Ovary (tissue), 9 donors: ENCODE results near the gene OSBPL3. TPM values are rescaled to one million over a fixed set of nuclear protein-coding genes. Genes with fewer than 3 reads are reported as not detected.

Experiments
- DNase-seq, 5 donors: peaks; one replicate each; pipeline ENCODE4 v3.0.0-alpha.2; 2019 to 2020
- H3K27ac ChIP-seq, 2 donors: fragments of 200-600 bp; one replicate each; pipeline versions ENCODE4 v1.5.1 to v1.8.0; 2019 to 2022
- H3K27me3 ChIP-seq: fragments of 200-600 bp; one replicate; pipeline ENCODE4 v1.8.0; 2022
- H3K36me3 ChIP-seq: fragments of 200-600 bp; sonication (generic); one replicate; pipeline ENCODE4 v1.5.1; 2019
- H3K4me1 ChIP-seq: one replicate; pipeline ENCODE4 v1.8.1; 2013; ENCODE audit warnings: mild to moderate bottlenecking, moderate library complexity; ENCODE audit not compliant: insufficient read depth
- H3K4me3 ChIP-seq: fragments of 200-600 bp; sonication (generic); one replicate; pipeline ENCODE4 v1.5.1; 2017
- H3K9me3 ChIP-seq, 2 donors: fragments of 200-600 bp in 1 of 2; sonication (generic) in 1 of 2; one replicate each; pipeline versions ENCODE4 v1.5.1 to v1.8.1; 2013 to 2019; ENCODE audit warnings: mild to moderate bottlenecking in 1 of 2, moderate library complexity in 1 of 2
- CTCF ChIP-seq, 3 donors: fragments of 450-650 bp in 2 of 3; fragments of 200-600 bp in 1 of 3; IDR thresholded peaks; one replicate each; pipeline versions ENCODE4 v1.5.1 to v1.8.0; 2016 to 2022; ENCODE audit warnings: antibody characterized with exemption in 3 of 3, mild to moderate bottlenecking in 1 of 3
- EP300 ChIP-seq: sonication (generic); formaldehyde crosslinking; IDR thresholded peaks from one replicate; pipeline ENCODE4 v1.6.1; 2017; ENCODE audit warnings: antibody characterized with exemption
- POLR2A ChIP-seq: fragments of 450-650 bp; IDR thresholded peaks from one replicate; pipeline ENCODE4 v1.6.1; 2017; ENCODE audit warnings: antibody characterized with exemption, mild to moderate bottlenecking, moderate library complexity
- WGBS, 3 donors: extraction: QIAGEN DNeasy Blood & Tissue Kit in 1 of 3; methylation state at CpG; one replicate each; pipeline versions ENCODE4 v1.1.5 to v1.1.7; 2013 to 2017; 5-methylcytosine and 5-hydroxymethylcytosine counted together
- intact Hi-C, 4 donors: fragments of 100-400 bp; cut with DNase I; formaldehyde crosslinking; loops; one replicate each; pipeline versions ENCODE4 v1.11.0 to v1.15.1; 2022 to 2023
- polyA plus RNA-seq, 2 donors: library from polyadenylated mRNA; stranded (reverse); fragments of 200-250 nt in 1 of 2; fragments of 350-450 nt in 1 of 2; fragmentation: Illumina TruSeq in 1 of 2; extraction: RNeasy Lipid Tissue Mini Kit (QIAGEN cat#74804) in 1 of 2; gene quantifications; one replicate each; pipeline ENCODE4 v1.2.3, GENCODE V29; 2013 to 2014
- total RNA-seq, 7 donors: library from RNA; depleted of rRNA in 2 of 7; stranded (reverse); fragments of >200 nt in 2 of 7; fragmentation: NEBNext Ultra II Directional in 3 of 7; extraction: Animal tissue kit (Norgen Biotek cat#: 25700) in 3 of 7; gene quantifications; one replicate each; pipeline versions ENCODE4 v1.1.0 to v1.2.4, GENCODE V29; 2016 to 2023
- donor health status: DM: no; HTN: no; CAD: no; lungs with moderate emphysema.
- donor health status: DM: no; HTN: no; CAD: no.
- donor health status: Bipolar disorder and iron deficiency.
- donor health status: DM: yes; HTN: yes; CAD: no.
- donor health status: DM: no; HTN: no; CAD: no.
- donor health status: DM: yes; HTN: yes; CAD: no.

The OSBPL3 gene
- total and polyA plus RNA-seq, 9 donors = 6.0 to 29.1 (median 13.1) TPM

GRCh38 chr7:24899905-24900304 is 80.1 kb downstream of the OSBPL3 start:
- WGBS, 3 donors = 91 to 96% (median 93%) methylated on average over 4 of the region's 4 CpGs
- H3K4me3 ChIP-seq = no peak overlapping the region
- intact Hi-C loops = no loop called here
- H3K4me1 ChIP-seq = peaks cover 4% of the 10 kb centered on the region
- no peak for TF ChIP-seq CTCF (IDR thresholded peaks at IDR 0.05)
- TF ChIP-seq EP300 = no peak
- TF ChIP-seq POLR2A = no peak
- H3K9me3 ChIP-seq = no peaks in the 10 kb centered on the region
- no peak overlapping the region for H3K27ac ChIP-seq
- H3K36me3 ChIP-seq = no peaks in the 10 kb centered on the region
- H3K27me3 ChIP-seq = no peaks in the 10 kb centered on the region
- no peak for DNase-seq

- TF ChIP-seq CTCF (IDR thresholded peaks at IDR 0.05) = no peak
- no peak for TF ChIP-seq EP300
- TF ChIP-seq POLR2A = no peak
- 97 to 100% (median 98%) methylated on average over 1 of the region's 1 CpG for WGBS, 3 donors
- DNase-seq = no peak
- Histone ChIP-seq H3K27ac (no peak overlapping the region), H3K4me1 (peaks cover 8% of the 10 kb centered on the region), H3K4me3 (no peak overlapping the region), H3K36me3 (no peaks in the 10 kb centered on the region), H3K9me3 (no peaks in the 10 kb centered on the region), H3K27me3 (no peaks in the 10 kb centered on the region)
- intact Hi-C loops = no loop called here
Measured at GRCh38 chr7:24899161-24899560, 80.8 kb downstream of the OSBPL3 start.

GRCh38 chr7:24898691-24899090 is 81.3 kb downstream of the OSBPL3 start:
- WGBS, 3 donors = 89 to 95% (median 91%) methylated on average over 4 of the region's 4 CpGs
- Histone ChIP-seq H3K36me3 (no peaks in the 10 kb centered on the region), H3K27me3 (no peaks in the 10 kb centered on the region)

GRCh38 chr7:24896031-24896501 is 83.9 kb downstream of the OSBPL3 start:
- H3K9me3 ChIP-seq = no peaks in the 10 kb centered on the region
- H3K4me3 ChIP-seq = no peak overlapping the region
- intact Hi-C loops = no loop called here
- H3K27me3 ChIP-seq = no peaks in the 10 kb centered on the region
- 63 to 72% (median 70%) methylated on average over 4 of the region's 4 CpGs for WGBS, 3 donors
- DNase-seq = no peak
- no peak for TF ChIP-seq POLR2A
- no peak for TF ChIP-seq EP300
- no peak for TF ChIP-seq CTCF (IDR thresholded peaks at IDR 0.05)
- H3K4me1 ChIP-seq = peaks cover 5% of the 10 kb centered on the region
- H3K27ac ChIP-seq = no peak overlapping the region
- H3K36me3 ChIP-seq = no peaks in the 10 kb centered on the region

More at GRCh38 chr7:24898691-24899090, 81.3 kb downstream of the OSBPL3 start:
- intact Hi-C loops = no loop called here
- Histone ChIP-seq H3K27ac (no peak overlapping the region), H3K4me1 (peaks cover 7% of the 10 kb centered on the region), H3K4me3 (no peak overlapping the region), H3K9me3 (no peaks in the 10 kb centered on the region)
- DNase-seq = no peak
- TF ChIP-seq CTCF (IDR thresholded peaks at IDR 0.05) = no peak
- no peak for TF ChIP-seq POLR2A
- TF ChIP-seq EP300 = no peak
